ENCODE measurements around the gene SCN2B. TPM values are rescaled to one million over a fixed set of nuclear protein-coding genes. Genes with fewer than 3 reads are reported as not detected.

Gene SCN2B
- polyA plus RNA-seq, 4 donors = under 0.01 to 2.3 (median 1.0) TPM; not detected in 1

Other genes starting within 250 kb of the SCN2B start
- 1 to 10 TPM in 1 of 4 donors, under 1 TPM in 1, not detected in 2; 0.18 to 6.8 TPM for gene TMPRSS13, start 247.2 kb downstream of the SCN2B start, polyA plus RNA-seq
- gene IL10RA, start 190.2 kb downstream of the SCN2B start, polyA plus RNA-seq = 1 to 10 TPM; 1.1 to 9.3 (median 6.1) TPM
- 100 to 1,000 TPM in 1 of 4 donors, 10 to 100 TPM in 3; 20.0 to 117 (median 44.3) TPM for gene TMPRSS4, start 99.6 kb downstream of the SCN2B start, polyA plus RNA-seq
- gene SMIM35, start 89.7 kb downstream of the SCN2B start, polyA plus RNA-seq = under 1 TPM in 2 of 4 donors, not detected in 2; 0.03 to 0.44 TPM
- 1 to 10 TPM in 3 of 4 donors, under 1 TPM in 1; 0.45 to 3.8 (median 2.1) TPM for gene SCN4B, start 23.8 kb downstream of the SCN2B start, polyA plus RNA-seq
- gene JAML, start 48.4 kb upstream of the SCN2B start, polyA plus RNA-seq = 10 to 100 TPM in 2 of 4 donors, 1 to 10 TPM in 2; 4.2 to 33.9 (median 13.3) TPM
- gene MPZL3, start 75.7 kb upstream of the SCN2B start, polyA plus RNA-seq = 10 to 100 TPM in 1 of 4 donors, 1 to 10 TPM in 3; 3.0 to 24.9 (median 4.0) TPM
- gene MPZL2, start 87.7 kb upstream of the SCN2B start, polyA plus RNA-seq = 10 to 100 TPM in 2 of 4 donors, 1 to 10 TPM in 2; 1.6 to 44.2 (median 15.3) TPM
- 10 to 100 TPM in 1 of 4 donors, 1 to 10 TPM in 3; 5.9 to 13.8 (median 7.1) TPM for gene CD3E, start 128.1 kb upstream of the SCN2B start, polyA plus RNA-seq
- 10 to 100 TPM in 1 of 4 donors, 1 to 10 TPM in 3; 5.4 to 14.6 (median 7.0) TPM for gene CD3D, start 166.1 kb upstream of the SCN2B start, polyA plus RNA-seq
- gene CD3G, start 167.7 kb upstream of the SCN2B start, polyA plus RNA-seq = 1 to 10 TPM in 3 of 4 donors, under 1 TPM in 1; 0.45 to 7.3 (median 1.4) TPM
- gene UBE4A, start 183.0 kb upstream of the SCN2B start, polyA plus RNA-seq = 10 to 100 TPM; 11.3 to 42.3 (median 14.2) TPM
- 100 to 1,000 TPM; 234 to 332 (median 284) TPM for gene ATP5MG, start 225.0 kb upstream of the SCN2B start, polyA plus RNA-seq